NB4 (cell line): ENCODE data around the gene ACADS.

ENCODE experiments used
- MYC ChIP-seq: IDR thresholded peaks from 2 replicates; pipeline ENCODE4 v1.6.1; 2011; ENCODE audit warnings: low read depth, low read length
- POLR2A ChIP-seq: IDR thresholded peaks from 2 replicates; pipeline ENCODE4 v1.6.1; 2011; ENCODE audit warnings: mild to moderate bottlenecking; ENCODE audit not compliant: insufficient read length; ENCODE audit errors: extremely low read depth
- TF ChIP-seq, protein P1 (sequence below): IDR thresholded peaks from 2 replicates; pipeline ENCODE4 v1.6.1; 2011; ENCODE audit warnings: low read depth, low read length

- TF ChIP-seq POLR2A (no peak), MYC (no peak)
- TF ChIP-seq, protein P1, sequence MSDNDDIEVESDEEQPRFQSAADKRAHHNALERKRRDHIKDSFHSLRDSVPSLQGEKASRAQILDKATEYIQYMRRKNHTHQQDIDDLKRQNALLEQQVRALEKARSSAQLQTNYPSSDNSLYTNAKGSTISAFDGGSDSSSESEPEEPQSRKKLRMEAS = no peak
These were observed 57.6 kb downstream of the ACADS start for GRCh38 chr12:120783197-120783596.
